K562 (cell line): ENCODE measurements around the gene WDR31. TPM values are rescaled to one million over a fixed set of nuclear protein-coding genes. Genes with fewer than 3 reads are reported as not detected.
A peak's percentile ranks its signal among the peaks of the same experiment; 100 is the strongest.
"Not testable (repeated sequence)": the region's sequence is repeated elsewhere in the genome, so short reads cannot be mapped to it uniquely, and the experiment has no call there.

Experiments
- ATF1 ChIP-seq, 2 experiments: fragments of 450-650 bp in 1 of 2; IDR thresholded peaks; 2 replicates each; pipeline ENCODE4 v1.6.1; 2016; ENCODE audit warnings: missing compliant biosample characterization in 1 of 2, missing genetic modification characterization in 1 of 2
- BACH1 ChIP-seq: fragments of 200-800 bp; sonication (Bioruptor generic); IDR thresholded peaks from 2 replicates; pipeline ENCODE4 v1.6.1; 2016; ENCODE audit warnings: missing genetic modification characterization, missing compliant biosample characterization
- CXXC5 ChIP-seq: fragments of 250-450 bp; sonication (Bioruptor Pico); IDR thresholded peaks from 2 replicates; pipeline ENCODE4 v1.8.0; 2022; ENCODE audit warnings: inconsistent platforms, mild to moderate bottlenecking, moderate library complexity
- DMBX1 ChIP-seq: fragments of 250-450 bp; sonication (Bioruptor Pico); IDR thresholded peaks from 2 replicates; pipeline ENCODE4 v1.8.0; 2022; ENCODE audit warnings: inconsistent platforms, mild to moderate bottlenecking, moderate library complexity, borderline replicate concordance
- HDAC8 ChIP-seq: fragments of 450-650 bp; IDR thresholded peaks from 2 replicates; pipeline ENCODE4 v1.6.1; 2016; ENCODE audit warnings: mild to moderate bottlenecking, missing genetic modification characterization, moderate library complexity, missing compliant biosample characterization
- JUND ChIP-seq, 2 experiments: IDR thresholded peaks; 2 replicates in 1 of 2; 3 replicates in 1 of 2; pipeline ENCODE4 v1.6.1; 2011; ENCODE audit warnings: borderline replicate concordance in 2 of 2, low read depth in 2 of 2, low read length in 2 of 2, improper control_type of control experiment in 1 of 2, missing biosample characterization in 1 of 2, missing genetic modification characterization in 1 of 2, missing genetic modification reagents in 1 of 2
- MEF2D ChIP-seq: conservative IDR thresholded peaks from 2 replicates; pipeline ENCODE4 v1.6.1; 2016; ENCODE audit warnings: low read depth, missing genetic modification characterization, missing compliant biosample characterization
- PYGO2 ChIP-seq: fragments of 450-650 bp; IDR thresholded peaks from 2 replicates; pipeline ENCODE4 v1.6.1; 2016; ENCODE audit warnings: mild to moderate bottlenecking, missing genetic modification characterization, moderate library complexity, missing compliant biosample characterization
- ZFX ChIP-seq: sonication (generic); formaldehyde crosslinking; IDR thresholded peaks from 2 replicates; pipeline ENCODE4 v1.8.0; 2022; ENCODE audit warnings: mild to moderate bottlenecking, missing genetic modification reagents, moderate library complexity
- ZNF583 ChIP-seq: fragments of 250-450 bp; sonication (Bioruptor Pico); IDR thresholded peaks from 2 replicates; pipeline ENCODE4 v1.4.0; 2020
- ZNF79 ChIP-seq: fragments of 250-450 bp; sonication (Bioruptor Pico); IDR thresholded peaks from 2 replicates; pipeline ENCODE4 v1.4.0; 2020; ENCODE audit warnings: low read depth, mild to moderate bottlenecking, moderate library complexity
- polyA plus RNA-seq, 8 experiments: library from polyadenylated mRNA; depleted of rRNA in 4 of 8; stranded (reverse) in 5 of 8; unstranded in 3 of 8; fragments of >200 nt; fragmentation: Nextera tagmentation in 2 of 8; fragmentation: Illumina TruSeq in 1 of 8; extraction: Ambion mirVana in 2 of 8; extraction: Trizol in 1 of 8; gene quantifications; 2 replicates each; pipeline versions ENCODE4 v1.2.1 to v1.2.3, GENCODE V29; 2011 to 2014; ENCODE audit warnings: inconsistent platforms in 1 of 8, missing spikeins in 1 of 8
- total RNA-seq, 7 experiments: library from RNA; depleted of rRNA in 6 of 7; stranded (reverse); fragments of >200 nt in 6 of 7; fragmentation: Illumina TruSeq in 2 of 7; extraction: Trizol in 2 of 7; gene quantifications; 2 replicates each; pipeline versions ENCODE4 v1.2.1 to v1.2.3, GENCODE V29; 2011 to 2021; ENCODE audit warnings: low replicate concordance in 1 of 7
- TF ChIP-seq, protein P1 (sequence below), 2 experiments: IDR thresholded peaks in 1 of 2; conservative IDR thresholded peaks in 1 of 2; 2 replicates each; pipeline ENCODE4 v1.6.1; 2016; ENCODE audit warnings: low read depth in 2 of 2, mild to moderate bottlenecking in 1 of 2, missing compliant biosample characterization in 1 of 2, missing genetic modification characterization in 1 of 2, moderate library complexity in 1 of 2

The WDR31 gene
- total and polyA plus RNA-seq, 9 of the 15 experiments (the other 6 are each of a cell fraction or from before 2014, with no cell fraction given) = 0.35 to 1.8 (median 0.95) TPM

GRCh38 chr9:113379829-113380210, 39.7 kb upstream of the WDR31 start (continued):
- TF ChIP-seq HDAC8 (tag) (peak; percentile 92), ZNF583 (CRISPR knock-in tag) (peak; percentile 88; the same call in 1 of the 2 replicates), MEF2D (tag) (peak; percentile 79), ZNF79 (CRISPR knock-in tag) (peak; percentile 56; the same call in 1 of the 2 replicates), JUND (tag; IDR thresholded peaks at IDR 0.05; ENCODE audit: borderline replicate concordance, low read depth, low read length) (peak; percentile 8; the same call in 1 of the 3 replicates), ZFX (0 out of 2 replicates have a peak, but pooled peaks have one; percentile 3), CXXC5 (CRISPR knock-in tag) (peak; percentile 64), DMBX1 (CRISPR knock-in tag) (peak; percentile 94), PYGO2 (tag) (peak; percentile 75; the same call in 1 of the 2 replicates), BACH1 (tag) (0 out of 2 replicates have a peak, but pooled peaks have one; percentile 51), ATF1 (tag; IDR thresholded peaks at IDR 0.05) (0 out of 2 replicates have a peak, but pooled peaks have one; percentile 19)
- not testable (repeated sequence) for TF ChIP-seq JUND (IDR thresholded peaks at IDR 0.05; ENCODE audit: borderline replicate concordance, low read depth, low read length); ATF1 (CRISPR knock-in tag; IDR thresholded peaks at IDR 0.05)
- TF ChIP-seq, protein P1, sequence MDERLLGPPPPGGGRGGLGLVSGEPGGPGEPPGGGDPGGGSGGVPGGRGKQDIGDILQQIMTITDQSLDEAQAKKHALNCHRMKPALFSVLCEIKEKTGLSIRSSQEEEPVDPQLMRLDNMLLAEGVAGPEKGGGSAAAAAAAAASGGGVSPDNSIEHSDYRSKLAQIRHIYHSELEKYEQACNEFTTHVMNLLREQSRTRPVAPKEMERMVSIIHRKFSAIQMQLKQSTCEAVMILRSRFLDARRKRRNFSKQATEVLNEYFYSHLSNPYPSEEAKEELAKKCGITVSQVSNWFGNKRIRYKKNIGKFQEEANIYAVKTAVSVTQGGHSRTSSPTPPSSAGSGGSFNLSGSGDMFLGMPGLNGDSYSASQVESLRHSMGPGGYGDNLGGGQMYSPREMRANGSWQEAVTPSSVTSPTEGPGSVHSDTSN (CRISPR knock-in tag; IDR thresholded peaks at IDR 0.05; ENCODE audit: low read depth) = not testable (repeated sequence)
- TF ChIP-seq, protein P1 (tag; conservative IDR thresholded peaks at IDR 0.05; ENCODE audit: low read depth) = 0 out of 2 replicates have a peak, but pooled peaks have one; percentile 39
- TF ChIP-seq, all 486 proteins: peak for 35; not testable (repeated sequence) for 451
